Limb (tissue), 2 donors: ENCODE measurements around the gene RAB27A.
"Not testable (repeated sequence)": the region's sequence is repeated elsewhere in the genome, so short reads cannot be mapped to it uniquely, and the experiment has no call there.

Experiments used
- DNase-seq, 2 donors: peaks; one replicate each; pipeline ENCODE4 v3.0.0-alpha.2; 2016; ENCODE audit errors: extremely low spot score in 2 of 2

The RAB27A gene

DNA sequence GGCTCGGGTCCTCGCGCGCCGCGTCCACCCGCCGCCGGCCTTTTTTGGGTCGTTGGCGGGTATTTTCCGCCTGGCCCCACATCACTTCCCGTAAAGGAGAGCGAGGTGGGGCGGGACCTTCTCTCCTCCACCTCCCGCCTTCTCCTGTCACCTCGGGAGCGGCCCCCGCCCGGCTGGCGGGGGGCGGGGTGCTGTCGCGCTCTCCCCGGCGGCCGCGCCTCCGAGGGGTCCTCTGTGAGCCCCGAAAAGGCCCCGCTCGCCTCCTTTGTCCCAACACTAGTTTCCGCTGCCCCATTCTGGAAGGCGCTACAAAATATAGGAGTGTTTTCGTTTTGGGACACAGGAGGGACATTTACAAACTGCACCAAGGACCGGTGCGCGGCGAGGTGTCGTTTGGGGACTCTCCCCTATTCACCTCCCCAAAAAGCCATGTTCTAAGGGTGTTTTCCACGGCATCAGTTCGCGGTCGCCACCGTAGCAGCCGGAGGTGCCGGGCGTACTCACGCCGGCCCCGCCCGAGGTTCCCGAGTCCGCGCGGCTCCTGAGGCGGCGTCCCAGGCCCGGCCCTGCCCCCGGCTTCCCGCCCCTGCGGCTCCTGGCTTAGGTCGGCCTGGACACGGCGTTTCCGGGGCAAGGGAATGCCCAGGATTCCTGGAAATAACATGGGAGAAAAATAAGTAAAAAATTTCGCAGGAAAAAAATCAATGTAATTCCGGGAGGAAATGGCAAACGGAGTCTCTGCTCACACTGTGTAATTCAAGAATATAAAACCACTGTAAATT is at the start of gene RAB27A:
RAB27A (minus strand) TSS at position 68 of the 782 bp plus-strand sequence. CDS start 54,879 bp downstream, outside the sequence.
- DNase-seq: peak; percentile 43 to 80

GRCh38 chr15:55337160-55337559 is 47.5 kb upstream of the RAB27A start:
- no peak for DNase-seq

DNA sequence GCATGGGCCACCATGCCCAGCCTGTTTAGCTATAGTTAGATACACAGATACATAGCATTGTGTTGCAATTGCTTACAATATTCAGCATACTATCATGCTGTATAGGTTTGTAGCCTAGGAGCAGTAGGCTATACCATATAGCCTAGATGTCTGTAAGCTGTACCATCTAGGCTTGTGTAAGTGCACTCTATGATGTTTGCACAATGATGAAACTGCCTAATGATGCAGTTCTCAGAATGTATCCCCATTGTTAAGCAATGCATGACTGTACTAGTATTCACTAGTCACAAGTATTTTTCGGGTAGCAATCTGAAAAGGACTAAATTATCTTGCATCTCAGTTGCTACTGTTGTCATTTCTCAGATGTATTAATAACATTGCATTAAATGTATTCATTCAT is 45.4 kb upstream of the RAB27A start:
- no peak for DNase-seq

GRCh38 chr15:55334371-55334770 is 44.8 kb upstream of the RAB27A start:
- no peak for DNase-seq

DNA sequence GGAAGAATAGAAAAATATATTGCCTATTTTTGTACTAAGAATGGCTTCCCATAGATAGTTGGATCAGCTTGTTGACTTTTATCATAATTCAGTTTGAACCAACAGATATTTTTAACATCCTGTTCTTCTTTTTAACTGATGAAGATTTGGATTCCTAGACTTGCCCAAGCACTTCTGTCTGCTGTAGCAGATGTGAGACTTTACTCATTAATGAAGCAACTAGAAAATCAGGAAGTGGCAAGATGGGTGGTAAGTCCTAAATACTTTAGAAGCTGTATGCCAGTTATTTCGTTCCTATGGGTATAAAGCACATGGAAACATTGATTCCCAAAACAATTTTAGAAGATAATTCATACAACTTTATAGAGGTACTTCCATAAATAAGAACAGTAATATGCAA is 37.8 kb upstream of the RAB27A start:
- DNase-seq: no peak

DNA sequence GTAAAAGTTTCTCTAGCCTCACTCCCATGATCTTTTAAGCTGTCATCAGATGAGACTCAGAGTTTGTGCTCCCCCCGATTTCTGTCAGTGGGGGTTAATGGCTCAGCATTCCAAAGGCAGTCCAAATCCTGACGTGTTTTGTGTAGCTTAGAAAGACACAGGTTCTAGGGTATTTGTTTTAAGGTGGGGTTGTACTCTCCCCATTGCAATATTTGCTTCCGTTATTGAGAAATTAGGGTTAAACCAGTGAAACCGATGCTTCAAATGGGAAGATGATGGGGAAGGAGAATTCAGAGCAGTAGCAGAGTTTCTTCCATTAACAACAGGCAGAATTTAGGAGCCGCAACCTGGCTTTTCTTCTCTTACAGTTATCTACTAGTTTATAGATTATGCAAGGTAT is 32.9 kb upstream of the RAB27A start:
- DNase-seq: no peak

- no peak for DNase-seq
These were observed 31.4 kb upstream of the RAB27A start for GRCh38 chr15:55320963-55321362.

- no peak for DNase-seq
These were observed 30.6 kb upstream of the RAB27A start for GRCh38 chr15:55320238-55320550.

DNA sequence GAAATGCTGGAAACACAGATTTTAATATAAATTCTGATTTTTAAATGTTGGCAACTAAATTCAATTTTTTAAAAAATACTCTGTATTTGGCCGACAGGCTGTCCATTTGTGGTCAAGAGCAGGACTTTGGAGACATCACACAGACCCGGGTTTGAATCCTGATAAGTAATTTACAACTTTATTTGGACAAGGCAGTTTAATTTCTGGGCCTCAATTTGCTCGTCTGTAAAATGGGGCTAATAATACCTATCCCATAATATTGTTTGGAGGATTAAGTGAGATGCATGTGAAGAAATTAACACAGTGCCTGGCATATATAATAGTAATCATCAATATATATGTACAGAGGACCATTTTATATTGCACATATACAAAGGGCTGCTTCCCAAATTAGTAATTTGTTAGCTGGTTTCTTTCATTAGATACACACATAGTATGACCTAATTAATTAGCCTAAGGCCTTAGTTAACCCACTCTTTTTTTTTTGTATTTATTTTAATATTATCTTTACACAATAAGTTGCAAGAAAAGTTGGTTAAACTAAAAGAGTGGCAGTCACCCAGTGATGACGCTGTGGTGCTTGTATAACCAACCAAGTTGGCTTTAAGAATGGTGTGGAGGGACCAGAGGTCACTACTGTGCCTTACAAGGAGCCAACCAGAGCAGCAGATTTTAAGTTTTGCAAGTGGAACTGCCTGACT is 30.1 kb upstream of the RAB27A start:
- no peak for DNase-seq

DNA sequence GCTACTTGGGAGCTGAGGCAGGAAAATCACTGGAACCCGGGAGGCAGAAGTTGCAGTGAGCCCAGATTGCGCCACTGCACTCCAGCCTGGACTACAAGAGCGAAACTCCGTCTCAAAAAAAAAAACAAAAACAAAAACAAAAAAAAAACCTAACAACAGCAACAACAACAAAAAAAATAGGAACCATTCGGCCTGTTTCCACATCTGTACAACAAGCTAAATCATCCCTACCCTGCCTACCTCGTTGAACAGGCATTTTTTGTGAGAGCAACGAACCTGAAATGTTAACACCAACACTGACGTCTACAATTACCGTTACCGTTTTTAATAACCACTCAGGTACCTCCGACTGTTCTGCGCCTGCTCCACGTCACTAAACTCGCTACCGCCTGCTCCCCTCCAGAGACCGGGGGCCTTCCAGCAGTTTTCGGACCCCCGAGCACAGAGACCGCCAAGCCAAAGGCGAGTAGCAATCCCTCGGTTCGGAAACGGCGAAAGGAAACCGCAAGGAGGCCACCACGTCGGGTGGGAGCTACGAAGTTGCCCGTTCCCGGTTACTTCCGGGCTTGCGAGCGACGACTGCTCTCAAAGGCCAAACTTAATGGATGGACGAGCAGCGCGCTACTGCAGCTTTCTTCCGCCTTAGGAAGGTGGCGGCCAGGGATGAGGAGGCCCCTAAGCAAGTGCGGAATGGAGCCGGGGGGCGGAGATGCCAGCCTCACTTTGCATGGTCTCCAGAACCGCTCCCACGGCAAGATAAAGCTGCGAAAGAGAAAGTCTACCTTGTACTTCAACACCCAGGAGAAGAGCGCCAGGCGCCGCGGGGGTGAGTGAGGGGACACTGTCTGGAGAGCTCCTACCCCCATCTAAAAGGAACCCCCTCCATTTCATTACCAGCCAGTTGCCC is 29.2 kb upstream of the RAB27A start, which contains the start of the genes PIGB and PIGBOS1:
PIGB (plus strand) TSS at position 635 of the 907 bp plus-strand sequence; CDS start at position 664, 29 bp downstream.
PIGBOS1 (minus strand) TSS at position 536 of the 907 bp plus-strand sequence. CDS start 1,331 bp downstream, outside the sequence.
- peak; percentile 89 for DNase-seq

DNA sequence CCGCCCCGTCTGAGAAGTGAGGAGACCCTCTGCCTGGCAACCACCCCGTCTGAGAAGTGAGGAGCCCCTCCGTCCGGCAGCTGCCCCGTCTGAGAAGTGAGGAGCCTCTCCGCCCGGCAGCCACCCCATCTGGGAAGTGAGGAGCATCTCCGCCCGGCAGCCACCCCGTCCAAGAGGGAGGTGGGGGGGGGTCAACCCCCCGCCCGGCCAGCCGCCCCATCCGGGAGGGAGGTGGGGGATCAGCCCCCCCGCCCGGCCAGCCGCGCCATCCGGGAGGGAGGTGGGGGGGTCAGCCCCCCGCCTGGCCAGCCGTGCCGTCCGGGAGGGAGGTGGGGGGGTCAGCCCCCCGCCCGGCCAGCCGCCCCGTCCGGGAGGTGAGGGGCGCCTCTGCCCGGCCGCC is 13.2 kb upstream of the RAB27A start:
- not testable (repeated sequence) for DNase-seq

DNA sequence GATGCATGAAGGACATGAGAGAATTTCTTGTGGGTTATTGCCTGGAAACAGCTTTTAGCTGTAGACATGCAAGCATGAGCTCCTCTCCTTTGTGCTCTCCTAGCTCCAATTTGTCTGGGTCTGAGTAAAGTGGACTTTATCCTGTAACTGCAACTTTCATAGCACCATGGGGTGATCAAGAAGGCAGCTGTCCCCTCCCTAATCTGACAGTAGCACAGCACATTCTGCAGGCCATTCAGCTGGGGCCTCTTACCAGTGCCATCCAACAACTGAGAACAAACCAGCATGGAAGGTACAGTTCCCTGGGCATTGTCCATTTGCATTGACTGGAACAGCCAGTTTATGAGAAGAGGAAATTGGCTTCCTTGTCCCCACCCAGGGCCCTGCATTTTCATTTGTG is 7.7 kb upstream of the RAB27A start:
- no peak for DNase-seq

GRCh38 chr15:55290528-55291057 is 980 bp upstream of the RAB27A start:
- DNase-seq: peak; percentile 82 to 89

DNA sequence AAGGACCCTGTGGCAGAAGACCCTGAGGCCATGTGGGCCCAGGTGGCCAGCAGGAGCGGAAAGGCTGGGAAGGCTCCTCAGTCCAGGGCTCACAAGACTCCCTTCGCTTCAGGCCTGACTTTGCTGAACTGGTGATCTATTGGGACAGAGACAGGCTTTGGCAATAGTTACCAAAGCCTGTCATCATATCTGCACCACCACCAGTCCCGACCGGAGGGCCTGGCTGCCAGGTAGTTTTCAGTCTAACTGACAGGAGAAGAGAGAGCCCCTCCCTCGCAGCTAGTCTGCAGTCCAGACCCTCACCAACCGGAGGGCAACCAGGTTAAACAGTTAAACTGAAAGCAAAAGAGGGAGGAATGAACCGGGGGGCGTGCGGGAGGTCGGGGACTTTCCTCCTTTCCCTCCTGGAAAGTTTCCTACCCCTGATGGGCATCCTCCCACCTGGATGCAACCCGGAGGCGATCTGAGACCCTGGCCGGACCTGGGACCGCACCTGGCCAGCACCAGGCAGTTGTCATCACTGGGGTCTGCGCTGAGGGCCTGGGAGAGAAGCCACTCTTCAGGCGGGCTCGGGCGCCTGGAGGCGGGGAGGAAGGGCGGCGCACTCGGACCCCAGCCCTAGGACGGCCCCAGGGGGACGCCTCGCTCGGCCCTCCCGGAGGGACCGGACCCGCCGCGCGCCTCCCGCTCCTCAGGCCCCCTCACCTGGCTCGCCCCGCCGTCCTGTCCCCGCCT is 435 bp downstream of the RAB27A start:
- no peak for DNase-seq

- DNase-seq: no peak
These were observed 1.5 kb downstream of the RAB27A start for GRCh38 chr15:55288006-55288717.

GRCh38 chr15:55286442-55287189 is 3.0 kb downstream of the RAB27A start:
- not testable (repeated sequence) for DNase-seq

- DNase-seq: no peak
These were observed 5.2 kb downstream of the RAB27A start for GRCh38 chr15:55284426-55284825.

DNA sequence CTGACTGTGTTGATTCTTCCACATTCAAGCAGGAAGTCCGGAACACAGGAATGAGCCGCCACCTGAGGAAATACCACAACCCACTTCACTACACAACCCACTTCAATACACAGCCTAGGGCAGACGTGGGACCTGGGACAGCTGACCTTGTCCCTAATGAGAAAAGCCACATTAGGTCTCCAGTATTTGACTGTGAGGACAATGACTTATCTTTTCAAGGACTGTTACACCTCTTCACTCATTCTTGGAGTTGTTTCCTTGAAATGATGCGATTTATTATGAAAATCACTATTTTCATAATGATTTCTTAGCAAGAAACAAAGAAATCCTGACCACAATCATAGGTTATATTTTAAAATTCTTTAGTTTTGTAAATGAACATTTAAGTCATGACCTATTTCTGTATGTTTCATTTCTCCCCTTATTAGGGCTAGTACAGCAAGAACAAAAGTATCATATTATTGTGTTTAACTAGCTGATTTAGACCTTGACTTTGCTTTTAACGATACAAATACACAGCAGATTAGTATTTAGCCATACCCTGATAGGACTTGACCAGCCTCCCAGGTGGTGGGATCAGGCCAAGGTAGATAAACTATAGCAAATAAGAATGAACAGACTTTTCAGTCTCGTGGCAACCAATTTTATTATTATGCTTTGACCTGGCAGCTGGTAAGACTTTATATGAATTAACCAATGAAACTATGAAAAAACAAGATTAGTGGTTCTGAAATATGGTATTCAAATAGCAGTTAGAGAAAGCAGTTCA is 6.0 kb downstream of the RAB27A start:
- no peak for DNase-seq
